Measurements from ENCODE around the gene KRT79. TPM values are rescaled to one million over a fixed set of nuclear protein-coding genes. Genes with fewer than 3 reads are reported as not detected.
A peak's percentile ranks its signal among the peaks of the same experiment; 100 is the strongest.

The KRT79 gene
- total and polyA plus RNA-seq, 9 of the 15 experiments (the other 6 are each of a cell fraction or from before 2014, with no cell fraction given) = 0.03 to 2.3 (median 0.23) TPM; not detected in 2

GRCh38 chr12:52836042-52836466 is 1.9 kb upstream of the KRT79 start (continued):
- TF ChIP-seq FOSL1 (tag; conservative IDR thresholded peaks at IDR 0.05) (peak; percentile 82), SFPQ (IDR thresholded peaks at IDR 0.05; ENCODE audit: low read depth, low read length) (no peak), ZNF584 (CRISPR knock-in tag; IDR thresholded peaks at IDR 0.05; ENCODE audit: low read depth) (peak; percentile 17; the same call in 1 of the 2 replicates), SETDB1 (IDR thresholded peaks at IDR 0.05; ENCODE audit: low read length) (no peak), GABPB2 (CRISPR knock-in tag; conservative IDR thresholded peaks at IDR 0.05) (no peak), NRF1 (conservative IDR thresholded peaks at IDR 0.05 in 1 of 2, IDR thresholded peaks at IDR 0.05 in 1 of 2) (0 out of 4 replicates have a peak, but pooled peaks of 1 of the 2 experiments have one; percentile 22), FOXK2 (conservative IDR thresholded peaks at IDR 0.05 in 1 of 2, IDR thresholded peaks at IDR 0.05 in 1 of 2; ENCODE audit: low read depth in 2 of 2) (no peak), MTF1 (CRISPR knock-in tag; IDR thresholded peaks at IDR 0.05; ENCODE audit: borderline replicate concordance) (no peak), SMARCE1 (IDR thresholded peaks at IDR 0.05) (peak; percentile 69), SNIP1 (IDR thresholded peaks at IDR 0.05; ENCODE audit: low read depth) (no peak), ZBTB26 (CRISPR knock-in tag; IDR thresholded peaks at IDR 0.05) (no peak), CHD4 (IDR thresholded peaks at IDR 0.05; ENCODE audit: insufficient read depth, insufficient replicate concordance, low read depth, low read length, poor library complexity, severe bottlenecking) (no peak)

Data from K562 (cell line).